MM.1S (cell line): ENCODE results near the gene SLCO2B1.
"Not testable (repeated sequence)": the region's sequence is repeated elsewhere in the genome, so short reads cannot be mapped to it uniquely, and the experiment has no call there.

Experiments
- EZH2 ChIP-seq: fragments of 300-600 bp; sonication (generic); optimal IDR thresholded peaks from 2 replicates; pipeline ENCODE3; 2017; ENCODE audit warnings: low read depth, mild to moderate bottlenecking, antibody characterized with exemption, low read length, mixed read lengths
- EZH2phosphoT487 ChIP-seq: fragments of 300-600 bp; sonication (generic); IDR thresholded peaks from 2 replicates; pipeline ENCODE4 v1.6.1; 2018; ENCODE audit warnings: antibody characterized with exemption, low read length
- TF ChIP-seq, protein P1 (sequence below): fragments of 300-600 bp; sonication (generic); IDR thresholded peaks from 2 replicates; pipeline ENCODE4 v1.5.1; 2016; ENCODE audit warnings: antibody characterized with exemption, low read length, mixed read lengths

DNA sequence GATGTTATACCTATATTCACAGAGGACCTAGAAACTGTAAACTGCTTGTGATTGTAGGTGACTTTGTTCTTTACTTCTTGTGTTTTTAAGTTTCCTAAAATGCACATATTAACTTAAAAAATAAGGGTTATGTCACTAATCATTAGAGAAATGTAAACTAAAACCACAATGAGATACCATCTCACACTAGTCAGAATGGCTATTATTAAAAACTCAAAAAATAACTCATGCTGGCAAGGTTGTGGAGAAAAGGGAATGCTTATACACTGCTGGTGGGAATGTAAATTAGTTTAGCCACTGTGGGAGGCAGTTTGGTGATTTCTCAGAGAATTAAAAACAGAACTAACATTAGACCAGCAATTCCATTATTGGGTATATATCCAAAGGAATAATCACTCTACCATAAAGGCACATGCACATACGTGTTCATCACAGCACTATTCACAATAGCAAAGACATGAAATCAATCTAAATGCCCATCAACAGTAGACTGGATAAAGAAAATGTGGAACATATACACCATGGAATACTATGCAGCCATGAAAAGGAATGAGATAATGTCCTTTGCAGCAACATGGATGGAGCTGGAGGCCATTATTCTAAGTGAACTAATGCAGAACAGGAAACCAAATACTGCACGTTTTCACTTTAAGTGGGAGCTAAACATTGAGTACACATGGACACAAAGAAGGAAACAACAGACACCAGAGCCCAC is 44.8 kb upstream of the SLCO2B1 start:
- not testable (repeated sequence) for TF ChIP-seq EZH2phosphoT487, EZH2
- TF ChIP-seq, protein P1, sequence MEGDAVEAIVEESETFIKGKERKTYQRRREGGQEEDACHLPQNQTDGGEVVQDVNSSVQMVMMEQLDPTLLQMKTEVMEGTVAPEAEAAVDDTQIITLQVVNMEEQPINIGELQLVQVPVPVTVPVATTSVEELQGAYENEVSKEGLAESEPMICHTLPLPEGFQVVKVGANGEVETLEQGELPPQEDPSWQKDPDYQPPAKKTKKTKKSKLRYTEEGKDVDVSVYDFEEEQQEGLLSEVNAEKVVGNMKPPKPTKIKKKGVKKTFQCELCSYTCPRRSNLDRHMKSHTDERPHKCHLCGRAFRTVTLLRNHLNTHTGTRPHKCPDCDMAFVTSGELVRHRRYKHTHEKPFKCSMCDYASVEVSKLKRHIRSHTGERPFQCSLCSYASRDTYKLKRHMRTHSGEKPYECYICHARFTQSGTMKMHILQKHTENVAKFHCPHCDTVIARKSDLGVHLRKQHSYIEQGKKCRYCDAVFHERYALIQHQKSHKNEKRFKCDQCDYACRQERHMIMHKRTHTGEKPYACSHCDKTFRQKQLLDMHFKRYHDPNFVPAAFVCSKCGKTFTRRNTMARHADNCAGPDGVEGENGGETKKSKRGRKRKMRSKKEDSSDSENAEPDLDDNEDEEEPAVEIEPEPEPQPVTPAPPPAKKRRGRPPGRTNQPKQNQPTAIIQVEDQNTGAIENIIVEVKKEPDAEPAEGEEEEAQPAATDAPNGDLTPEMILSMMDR, result not testable (repeated sequence)
